LNCaP clone FGC (cell line): ENCODE data around the gene CCDC71L.

ENCODE experiments used
- DNase-seq: peaks from one replicate; pipeline ENCODE4 v3.0.0-alpha.2; 2011; ENCODE audit warnings: low read depth
- H3K4me3 ChIP-seq: 2 replicates; pipeline ENCODE4 v1.5.1; 2011; ENCODE audit warnings: mild to moderate bottlenecking, low read depth, low read length, control low read depth
- TF ChIP-seq, protein P1 (sequence below): IDR thresholded peaks from 2 replicates; pipeline ENCODE4 v1.5.1; 2012; ENCODE audit warnings: mild to moderate bottlenecking; ENCODE audit not compliant: control insufficient read depth, insufficient read depth; ENCODE audit errors: extremely low read depth

CCDC71L gene

GRCh38 chr7:106612432-106612831 is 48.5 kb downstream of the CCDC71L start:
- TF ChIP-seq, protein P1, sequence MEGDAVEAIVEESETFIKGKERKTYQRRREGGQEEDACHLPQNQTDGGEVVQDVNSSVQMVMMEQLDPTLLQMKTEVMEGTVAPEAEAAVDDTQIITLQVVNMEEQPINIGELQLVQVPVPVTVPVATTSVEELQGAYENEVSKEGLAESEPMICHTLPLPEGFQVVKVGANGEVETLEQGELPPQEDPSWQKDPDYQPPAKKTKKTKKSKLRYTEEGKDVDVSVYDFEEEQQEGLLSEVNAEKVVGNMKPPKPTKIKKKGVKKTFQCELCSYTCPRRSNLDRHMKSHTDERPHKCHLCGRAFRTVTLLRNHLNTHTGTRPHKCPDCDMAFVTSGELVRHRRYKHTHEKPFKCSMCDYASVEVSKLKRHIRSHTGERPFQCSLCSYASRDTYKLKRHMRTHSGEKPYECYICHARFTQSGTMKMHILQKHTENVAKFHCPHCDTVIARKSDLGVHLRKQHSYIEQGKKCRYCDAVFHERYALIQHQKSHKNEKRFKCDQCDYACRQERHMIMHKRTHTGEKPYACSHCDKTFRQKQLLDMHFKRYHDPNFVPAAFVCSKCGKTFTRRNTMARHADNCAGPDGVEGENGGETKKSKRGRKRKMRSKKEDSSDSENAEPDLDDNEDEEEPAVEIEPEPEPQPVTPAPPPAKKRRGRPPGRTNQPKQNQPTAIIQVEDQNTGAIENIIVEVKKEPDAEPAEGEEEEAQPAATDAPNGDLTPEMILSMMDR: no peak
- no peak for DNase-seq
- no peak overlapping the region for H3K4me3 ChIP-seq

DNA sequence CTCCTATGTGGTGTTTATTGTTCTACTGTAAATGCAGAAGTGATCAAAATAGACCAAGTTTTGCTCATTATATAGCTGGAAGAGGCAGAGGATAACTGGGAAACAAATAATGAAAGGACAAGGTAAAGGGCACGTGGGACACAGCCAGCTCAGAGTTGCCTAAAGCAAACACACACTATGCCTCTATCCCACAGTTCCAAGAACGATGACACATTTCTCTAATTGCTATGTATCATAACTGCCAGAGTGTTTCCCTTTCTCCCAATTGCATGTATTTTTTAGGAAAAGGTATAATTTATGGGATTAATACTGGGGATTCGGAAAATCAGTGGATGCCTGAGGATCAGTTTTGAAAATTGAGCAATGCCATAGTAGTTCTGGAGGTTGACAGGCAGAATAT is 49.0 kb downstream of the CCDC71L start:
- TF ChIP-seq, protein P1: no peak
- no peak for DNase-seq
- no peak overlapping the region for H3K4me3 ChIP-seq

GRCh38 chr7:106610996-106611886 is 49.7 kb downstream of the CCDC71L start:
- no peak for DNase-seq
- no peak overlapping the region for H3K4me3 ChIP-seq
- TF ChIP-seq, protein P1: no peak

- no peak overlapping the region for H3K4me3 ChIP-seq
- TF ChIP-seq, protein P1: no peak
- no peak for DNase-seq
Observed at GRCh38 chr7:106609416-106609815, 51.5 kb downstream of the CCDC71L start.

DNA sequence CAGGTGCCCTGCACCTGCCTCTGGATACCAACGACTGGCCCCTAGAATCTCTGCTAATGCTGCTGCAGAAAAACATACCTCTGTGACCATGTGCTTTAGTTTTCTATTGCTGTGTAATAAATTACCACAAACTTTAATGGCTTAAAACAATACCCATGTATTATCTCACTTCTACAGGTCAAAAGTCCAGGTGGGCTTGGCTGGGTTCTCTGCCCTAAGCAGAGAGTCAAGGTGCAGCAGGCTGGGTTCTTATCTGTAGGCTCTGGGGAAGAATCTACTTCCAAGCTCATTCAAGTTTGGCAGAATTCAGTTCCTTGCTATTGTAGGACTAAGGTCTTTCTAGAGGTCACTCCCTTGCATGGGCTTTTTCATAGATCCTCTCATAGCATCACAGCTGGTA is 52.3 kb downstream of the CCDC71L start:
- TF ChIP-seq, protein P1: no peak
- no peak overlapping the region for H3K4me3 ChIP-seq
- DNase-seq: no peak
